HL-60 (cell line): ENCODE data around the gene PUS1.

Experiments
- CTCF ChIP-seq: IDR thresholded peaks from one replicate; pipeline ENCODE4 v1.5.1; 2011; ENCODE audit warnings: low read length, control low read depth, inconsistent platforms; ENCODE audit not compliant: insufficient read depth
- GABPA ChIP-seq: IDR thresholded peaks from 2 replicates; pipeline ENCODE4 v1.6.1; 2012; ENCODE audit warnings: low read depth
- POLR2AphosphoS5 ChIP-seq: IDR thresholded peaks from 2 replicates; pipeline ENCODE4 v1.6.1; 2012; ENCODE audit warnings: low read depth
- REST ChIP-seq: IDR thresholded peaks from 2 replicates; pipeline ENCODE4 v1.6.1; 2012; ENCODE audit warnings: low read depth; ENCODE audit not compliant: insufficient replicate concordance

GRCh38 chr12:131965073-131965472 lies 36.0 kb downstream of the PUS1 start:
- no peak for TF ChIP-seq CTCF
- no peak for TF ChIP-seq POLR2AphosphoS5
- no peak for TF ChIP-seq REST
- no peak for TF ChIP-seq GABPA
